Right lobe of liver (tissue), 4 donors: ENCODE data around the gene CSF1.

Experiments
- CTCF ChIP-seq, 4 donors: fragments of 200-600 bp in 3 of 4; fragments of 450-650 bp in 1 of 4; IDR thresholded peaks; one replicate each; pipeline versions ENCODE4 v1.5.1 to v1.8.0; 2016 to 2022; ENCODE audit warnings: antibody characterized with exemption in 4 of 4, mild to moderate bottlenecking in 2 of 4
- POLR2A ChIP-seq: fragments of 450-650 bp; IDR thresholded peaks from one replicate; pipeline ENCODE4 v1.6.1; 2017; ENCODE audit warnings: antibody characterized with exemption, mild to moderate bottlenecking
- donor health status: DM: no; HTN: no; CAD: no.
- donor health status: DM: no; HTN: no; CAD: no.
- donor health status: DM: no; HTN: yes; CAD: no.

GRCh38 chr1:109898842-109899241, 11.8 kb upstream of the CSF1 start:
- no peak for TF ChIP-seq CTCF (IDR thresholded peaks at IDR 0.05)
- TF ChIP-seq POLR2A: no peak
